Muscle layer of colon (tissue), 2 donors: ENCODE results near the gene DIPK2A.
A peak's percentile ranks its signal among the peaks of the same experiment; 100 is the strongest.

Experiments used
- H3K27ac ChIP-seq: one replicate; pipeline ENCODE4 v1.7.0; 2013; ENCODE audit warnings: low read depth, mild to moderate bottlenecking, low read length, moderate library complexity
- H3K27me3 ChIP-seq, 2 donors: one replicate each; pipeline ENCODE4 v1.7.0; 2013; ENCODE audit warnings: low read length in 2 of 2, mild to moderate bottlenecking in 2 of 2; ENCODE audit not compliant: insufficient read depth in 2 of 2, control insufficient read depth in 1 of 2
- H3K36me3 ChIP-seq: one replicate; pipeline ENCODE4 v1.7.0; 2013; ENCODE audit warnings: mild to moderate bottlenecking, low read length; ENCODE audit not compliant: insufficient read depth
- H3K4me1 ChIP-seq: one replicate; pipeline ENCODE4 v1.7.0; 2013; ENCODE audit warnings: mild to moderate bottlenecking, low read length; ENCODE audit not compliant: insufficient read depth
- H3K4me3 ChIP-seq, 2 donors: one replicate each; pipeline ENCODE4 v1.7.0; 2013; ENCODE audit warnings: low read length in 2 of 2, low read depth in 1 of 2, mild to moderate bottlenecking in 1 of 2, moderate library complexity in 1 of 2
- H3K9ac ChIP-seq: one replicate; pipeline ENCODE4 v1.7.0; 2013; ENCODE audit warnings: low read length
- H3K9me3 ChIP-seq: one replicate; pipeline ENCODE4 v1.7.0; 2013; ENCODE audit warnings: mild to moderate bottlenecking, low read length
- donor health status: abdominal sarcoma.
- donor health status: Adenocarcinoma of cecum.

Gene DIPK2A

GRCh38 chr3:143971359-143972154 lies at the start of gene DIPK2A:
Gene DIPK2A (plus strand): TSS chr3:143971823. CDS start chr3:143972333, 510 bp downstream.
- Histone ChIP-seq H3K27me3 (no peaks in the 10 kb centered on the region), H3K9me3 (no peaks in the 10 kb centered on the region), H3K36me3 (no peaks in the 10 kb centered on the region), H3K27ac (peak within 1 kb of the TSS; percentile 93), H3K9ac (peak within 1 kb of the TSS; percentile 92), H3K4me1 (peaks cover 23% of the 10 kb centered on the region), H3K4me3 (peak within 1 kb of the TSS; percentile 86 to 89)

- Histone ChIP-seq H3K36me3 (no peaks in the 10 kb centered on the region), H3K9me3 (no peaks in the 10 kb centered on the region), H3K27ac (no peak overlapping the region), H3K4me3 (no peak overlapping the region), H3K27me3 (no peaks in the 10 kb centered on the region), H3K4me1 (no peaks in the 10 kb centered on the region), H3K9ac (no peak overlapping the region)
These were observed 46.9 kb upstream of the DIPK2A start for GRCh38 chr3:143924522-143925285.

- H3K9ac ChIP-seq, result no peak overlapping the region
- H3K4me1 ChIP-seq, result no peaks in the 10 kb centered on the region
- no peaks in the 10 kb centered on the region for H3K27me3 ChIP-seq
- H3K9me3 ChIP-seq, result no peaks in the 10 kb centered on the region
- no peaks in the 10 kb centered on the region for H3K36me3 ChIP-seq
- H3K27ac ChIP-seq, result no peak overlapping the region
- H3K4me3 ChIP-seq, result no peak overlapping the region
These were observed 43.6 kb upstream of the DIPK2A start for GRCh38 chr3:143928056-143928455.

GRCh38 chr3:143928541-143929255 lies 42.9 kb upstream of the DIPK2A start:
- H3K27ac ChIP-seq, result no peak overlapping the region
- H3K27me3 ChIP-seq, result no peaks in the 10 kb centered on the region
- H3K9me3 ChIP-seq, result no peaks in the 10 kb centered on the region
- H3K9ac ChIP-seq, result no peak overlapping the region
- no peaks in the 10 kb centered on the region for H3K4me1 ChIP-seq
- no peak overlapping the region for H3K4me3 ChIP-seq
- H3K36me3 ChIP-seq, result no peaks in the 10 kb centered on the region

GRCh38 chr3:143934791-143935190 lies 36.8 kb upstream of the DIPK2A start:
- Histone ChIP-seq H3K4me3 (no peak overlapping the region), H3K9me3 (no peaks in the 10 kb centered on the region), H3K4me1 (no peaks in the 10 kb centered on the region), H3K36me3 (no peaks in the 10 kb centered on the region), H3K27ac (no peak overlapping the region), H3K27me3 (no peaks in the 10 kb centered on the region), H3K9ac (no peak overlapping the region)

GRCh38 chr3:143935678-143936077 lies 35.9 kb upstream of the DIPK2A start:
- H3K4me1 ChIP-seq, result no peaks in the 10 kb centered on the region
- H3K9ac ChIP-seq, result no peak overlapping the region
- H3K27ac ChIP-seq, result no peak overlapping the region

GRCh38 chr3:143950810-143951209 lies 20.8 kb upstream of the DIPK2A start:
- H3K27ac ChIP-seq, result no peak overlapping the region
- no peaks in the 10 kb centered on the region for H3K4me1 ChIP-seq
- H3K9me3 ChIP-seq, result no peaks in the 10 kb centered on the region
- H3K4me3 ChIP-seq, result no peak overlapping the region
- no peak overlapping the region for H3K9ac ChIP-seq
- no peaks in the 10 kb centered on the region for H3K36me3 ChIP-seq
- no peaks in the 10 kb centered on the region for H3K27me3 ChIP-seq

More at GRCh38 chr3:143935678-143936077, 35.9 kb upstream of the DIPK2A start:
- H3K4me3 ChIP-seq, result no peak overlapping the region
- no peaks in the 10 kb centered on the region for H3K27me3 ChIP-seq
- H3K36me3 ChIP-seq, result no peaks in the 10 kb centered on the region
- H3K9me3 ChIP-seq, result no peaks in the 10 kb centered on the region

GRCh38 chr3:143951351-143951971 lies 20.2 kb upstream of the DIPK2A start:
- Histone ChIP-seq H3K27me3 (no peaks in the 10 kb centered on the region), H3K9me3 (no peaks in the 10 kb centered on the region), H3K36me3 (no peaks in the 10 kb centered on the region), H3K4me3 (no peak overlapping the region), H3K4me1 (no peaks in the 10 kb centered on the region), H3K27ac (no peak overlapping the region), H3K9ac (no peak overlapping the region)

GRCh38 chr3:143952569-143953072 lies 19.0 kb upstream of the DIPK2A start:
- Histone ChIP-seq H3K9me3 (no peaks in the 10 kb centered on the region), H3K4me1 (no peaks in the 10 kb centered on the region), H3K27me3 (no peaks in the 10 kb centered on the region), H3K27ac (no peak overlapping the region), H3K36me3 (no peaks in the 10 kb centered on the region), H3K4me3 (no peak overlapping the region), H3K9ac (no peak overlapping the region)

GRCh38 chr3:143955113-143955512 lies 16.5 kb upstream of the DIPK2A start:
- no peaks in the 10 kb centered on the region for H3K36me3 ChIP-seq
- H3K27me3 ChIP-seq, result no peaks in the 10 kb centered on the region
- no peak overlapping the region for H3K9ac ChIP-seq
- no peak overlapping the region for H3K27ac ChIP-seq
- H3K4me3 ChIP-seq, result no peak overlapping the region
- no peaks in the 10 kb centered on the region for H3K4me1 ChIP-seq
- H3K9me3 ChIP-seq, result no peaks in the 10 kb centered on the region

GRCh38 chr3:143956838-143957237 lies 14.8 kb upstream of the DIPK2A start:
- Histone ChIP-seq H3K27me3 (no peaks in the 10 kb centered on the region), H3K9ac (no peak overlapping the region), H3K36me3 (no peaks in the 10 kb centered on the region), H3K9me3 (no peaks in the 10 kb centered on the region), H3K4me1 (no peaks in the 10 kb centered on the region), H3K4me3 (no peak overlapping the region), H3K27ac (no peak overlapping the region)
